ENCODE measurements around the gene NOX5.
"Not testable (repeated sequence)": the region's sequence is repeated elsewhere in the genome, so short reads cannot be mapped to it uniquely, and the experiment has no call there.

Gene NOX5

GRCh38 chr15:69014454-69014853, at the start of gene NOX5:
TSS of gene NOX5 (plus strand) at chr15:69014695. CDS start at chr15:69014736, 41 bp downstream.
- no peak for DNase-seq

GRCh38 chr15:68966996-68967395, 47.5 kb upstream of the NOX5 start:
- DNase-seq: no peak

DNA sequence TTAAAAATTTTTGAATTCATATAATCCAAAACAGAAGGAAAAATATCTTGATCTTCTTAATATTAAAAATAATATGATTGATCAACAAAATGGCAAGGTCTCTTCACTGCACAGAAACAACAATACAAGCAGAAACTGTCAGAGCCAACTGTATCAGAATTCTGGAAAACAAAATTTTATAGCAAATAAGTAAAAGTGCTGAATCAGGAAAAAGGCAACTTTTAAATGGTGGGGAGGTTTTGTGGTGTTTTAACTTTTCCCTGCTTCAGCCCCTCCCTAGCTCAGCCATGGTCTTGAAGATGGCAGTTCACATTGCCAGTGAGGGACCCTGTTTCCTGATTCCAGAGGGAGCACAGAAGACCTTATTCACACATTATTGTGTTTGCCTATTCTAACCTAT, 46.5 kb upstream of the NOX5 start:
- DNase-seq: no peak

- no peak for DNase-seq
Measured at GRCh38 chr15:68969298-68969697, 45.2 kb upstream of the NOX5 start.

- DNase-seq: no peak
Measured at GRCh38 chr15:68972201-68973065, 42.1 kb upstream of the NOX5 start.

DNA sequence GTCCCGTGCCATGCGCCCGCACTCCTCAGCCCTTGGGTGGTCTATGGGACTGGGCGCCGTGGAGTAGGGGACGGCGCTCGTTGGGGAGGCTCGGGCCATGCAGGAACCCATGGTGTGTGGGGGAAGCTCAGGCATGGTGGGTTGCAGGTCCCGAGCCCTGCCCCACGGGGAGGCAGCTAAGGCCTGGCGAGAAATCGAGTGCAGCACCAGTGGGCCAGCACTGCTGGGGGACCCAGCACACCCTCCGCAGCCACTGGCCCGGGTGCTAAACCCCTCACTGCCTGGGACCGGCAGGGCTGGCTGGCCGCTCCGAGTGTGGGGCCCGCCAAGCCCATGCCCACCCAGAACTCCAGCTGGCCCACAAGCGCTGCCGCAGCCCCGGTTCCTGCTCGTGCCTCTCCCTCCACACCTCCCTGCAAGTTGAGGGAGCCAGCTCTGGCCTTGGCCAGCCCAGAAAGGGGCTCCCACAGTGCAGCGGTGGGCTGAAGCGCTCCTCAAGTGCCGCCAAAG, 38.8 kb upstream of the NOX5 start:
- DNase-seq: not testable (repeated sequence)

DNA sequence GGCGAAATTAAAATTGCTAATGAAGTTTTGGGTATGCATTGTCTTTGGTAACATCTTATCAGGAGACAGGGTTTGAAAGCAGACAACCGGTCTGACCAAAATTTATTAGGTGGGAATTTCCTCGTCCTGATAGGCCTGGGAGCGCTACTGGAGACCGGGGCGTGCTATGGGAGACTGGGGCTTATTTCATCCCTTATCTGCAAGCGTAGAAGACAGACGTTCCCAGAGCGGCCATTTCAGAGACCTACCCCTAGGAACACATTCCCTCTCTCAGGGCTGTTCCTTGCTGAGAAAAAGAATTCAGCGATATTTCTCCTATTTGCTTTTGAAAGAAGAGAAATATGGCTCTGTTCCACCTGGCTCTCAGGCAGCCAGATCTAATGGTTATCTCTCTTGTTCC, 37.1 kb upstream of the NOX5 start:
- not testable (repeated sequence) for DNase-seq

GRCh38 chr15:68979006-68979405, 35.5 kb upstream of the NOX5 start:
- DNase-seq: no peak

DNA sequence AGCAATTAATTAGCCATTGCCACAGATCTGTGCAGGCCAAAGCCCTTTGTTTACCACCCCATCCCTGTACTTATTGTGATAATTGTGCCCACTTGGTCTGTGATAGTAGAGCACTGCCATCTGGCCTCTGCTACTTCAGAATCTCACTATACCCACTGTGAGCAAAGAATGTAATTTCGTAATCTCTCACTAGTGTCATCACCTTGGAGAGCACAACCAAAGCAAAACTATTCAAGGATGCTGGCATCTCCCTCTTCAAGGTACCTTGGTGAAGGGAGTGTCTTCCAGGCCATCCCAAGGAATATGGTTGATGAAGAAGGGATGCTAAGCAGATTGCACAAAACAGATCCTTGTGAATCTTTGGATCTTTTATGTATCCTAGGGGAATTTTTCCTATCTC, 34.7 kb upstream of the NOX5 start:
- DNase-seq: no peak

DNA sequence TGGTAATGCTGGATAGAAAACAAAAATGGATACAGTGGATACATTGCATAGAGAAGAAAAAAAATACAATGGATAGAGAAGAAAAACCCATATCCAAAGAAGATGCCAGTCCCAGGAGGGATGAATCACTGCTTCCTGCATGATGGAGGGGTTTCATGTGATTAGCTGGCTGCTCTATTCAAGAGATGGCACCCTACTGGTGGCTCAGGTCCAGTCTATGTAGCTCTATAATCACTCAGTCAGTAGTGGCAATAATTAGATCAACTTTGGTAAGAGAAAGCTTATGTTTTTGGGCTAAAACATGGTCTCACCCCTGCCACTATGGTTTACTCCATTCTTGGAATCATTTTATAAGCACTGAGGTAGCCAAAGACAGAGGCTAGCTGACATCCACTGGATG, 33.7 kb upstream of the NOX5 start:
- no peak for DNase-seq

DNA sequence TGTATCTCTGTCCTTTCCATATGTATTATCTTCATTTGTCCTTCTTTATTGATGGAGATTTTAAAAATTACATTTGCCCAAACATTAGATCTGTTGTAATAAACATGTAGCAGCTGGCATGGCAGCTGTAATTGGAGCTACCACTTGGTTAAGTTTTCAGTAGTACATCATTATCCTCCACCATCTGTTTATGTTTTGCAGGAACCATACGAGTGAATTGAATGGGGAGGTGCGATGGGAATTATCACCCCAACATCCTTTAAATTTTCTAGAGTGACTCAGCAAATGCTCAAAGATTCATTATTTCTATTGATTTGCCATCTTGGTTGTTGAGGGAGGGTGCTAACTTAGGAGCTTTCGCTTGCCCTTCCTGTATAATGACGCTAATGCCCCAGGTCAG, 32.6 kb upstream of the NOX5 start:
- no peak for DNase-seq

DNA sequence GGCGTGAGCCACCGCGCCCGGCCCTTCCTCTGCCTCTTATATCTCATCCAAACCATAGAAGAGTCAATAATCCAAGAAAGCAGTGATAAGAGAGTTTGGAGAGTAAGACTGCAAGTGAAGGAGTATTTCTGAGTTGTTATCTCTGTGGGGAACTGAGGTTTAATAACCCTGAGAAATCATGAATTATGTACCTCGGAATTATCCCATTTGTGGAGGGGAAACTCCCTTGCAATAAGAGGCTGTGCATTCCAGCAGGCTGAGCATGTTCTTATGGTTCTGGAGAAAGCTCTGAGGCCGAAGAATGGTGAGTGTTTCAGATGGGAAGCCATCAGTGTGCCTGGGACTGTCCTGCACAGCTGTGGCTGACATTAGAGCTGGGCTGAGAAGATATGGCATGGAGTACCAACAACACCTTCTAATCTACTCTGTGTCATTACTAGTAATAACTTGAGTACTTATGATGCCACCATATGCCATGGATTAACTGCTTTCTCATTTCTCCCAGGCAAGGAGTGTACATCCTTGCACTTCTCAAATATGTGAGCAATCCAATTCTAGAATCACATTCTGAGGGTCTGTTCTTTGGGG, 31.4 kb upstream of the NOX5 start:
- no peak for DNase-seq

GRCh38 chr15:68983961-68984481, 30.5 kb upstream of the NOX5 start:
- DNase-seq: no peak

DNA sequence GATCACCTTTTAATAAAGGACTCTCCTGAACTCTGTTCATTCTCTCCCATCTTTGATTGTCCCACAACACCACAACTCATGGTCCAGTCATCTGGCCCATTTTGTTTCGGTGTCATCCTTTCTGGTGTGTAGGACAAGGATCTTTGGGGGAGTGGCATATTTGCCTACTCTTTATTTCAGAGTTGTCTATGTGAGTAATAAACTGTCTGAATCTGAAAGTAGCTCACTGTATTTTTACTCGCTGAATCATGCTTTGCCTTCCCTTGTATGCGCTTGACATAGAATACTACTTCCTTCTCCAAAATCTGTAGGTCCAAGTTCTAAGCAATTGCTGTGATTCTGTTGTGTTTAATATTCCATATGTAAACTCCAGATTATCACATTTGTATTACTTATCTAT, 29.9 kb upstream of the NOX5 start:
- no peak for DNase-seq

DNA sequence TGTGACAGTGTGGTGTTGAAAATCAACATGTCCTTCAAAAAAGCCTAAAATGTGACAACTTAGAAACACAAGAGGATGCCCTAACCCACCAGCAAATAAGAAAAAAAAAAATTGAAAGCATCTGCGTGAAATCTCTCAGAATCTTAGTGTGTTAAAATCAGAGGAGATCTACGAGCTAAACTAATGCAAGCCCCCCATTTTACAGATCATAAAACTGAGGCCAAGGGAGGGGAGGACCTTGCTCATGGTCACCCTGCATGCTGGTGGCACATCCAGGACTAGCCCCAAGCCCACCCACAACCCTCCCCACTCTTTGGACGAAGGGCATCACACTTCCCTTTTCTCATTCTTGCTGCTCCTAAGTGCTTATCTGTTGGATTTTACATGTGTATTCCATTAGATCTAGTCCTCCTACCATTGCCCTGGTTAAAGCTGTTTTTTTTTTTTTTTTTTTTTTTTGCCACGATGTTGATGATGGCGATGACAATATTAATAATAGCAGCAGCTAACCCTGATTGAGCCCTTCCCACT, 29.1 kb upstream of the NOX5 start:
- DNase-seq: no peak

DNA sequence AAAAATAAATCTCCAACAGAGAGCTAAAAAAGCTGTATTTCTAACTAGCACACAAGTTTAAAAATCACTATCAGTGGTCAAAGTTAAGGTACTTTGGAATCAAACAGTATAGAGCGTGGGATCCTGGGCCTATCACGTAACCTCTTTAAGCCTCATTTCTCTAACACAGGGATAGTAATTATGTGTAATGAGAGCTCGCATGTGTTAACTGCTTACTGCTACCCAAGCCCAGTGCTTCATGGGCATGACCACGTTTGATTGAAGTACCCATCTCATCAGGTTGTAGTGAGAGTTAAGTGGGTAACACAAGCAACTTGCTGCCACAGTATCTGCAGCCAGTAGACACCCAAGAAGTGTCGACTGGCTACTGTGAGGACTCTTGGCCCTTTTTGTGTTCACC, 28.2 kb upstream of the NOX5 start:
- DNase-seq: no peak

DNA sequence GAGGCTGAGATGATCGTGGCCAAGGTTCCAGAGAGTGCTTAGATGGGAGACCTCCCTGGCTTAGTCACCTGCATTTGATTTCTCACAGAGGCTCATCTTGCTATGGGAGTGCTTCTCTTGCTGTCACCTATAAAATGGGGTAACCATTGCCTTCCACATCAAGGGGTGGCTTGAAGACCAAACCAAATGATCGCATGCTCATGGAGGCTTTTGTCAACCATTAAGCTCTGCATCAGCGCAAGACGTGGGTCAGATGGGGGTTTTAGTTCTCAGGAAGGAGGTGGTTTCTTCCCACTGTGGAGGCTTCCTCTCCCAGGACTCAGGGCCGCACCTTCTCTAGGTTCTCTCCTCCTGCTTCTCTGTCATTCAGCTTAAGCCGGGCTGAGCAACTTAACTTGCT, 27.4 kb upstream of the NOX5 start:
- DNase-seq: no peak

DNA sequence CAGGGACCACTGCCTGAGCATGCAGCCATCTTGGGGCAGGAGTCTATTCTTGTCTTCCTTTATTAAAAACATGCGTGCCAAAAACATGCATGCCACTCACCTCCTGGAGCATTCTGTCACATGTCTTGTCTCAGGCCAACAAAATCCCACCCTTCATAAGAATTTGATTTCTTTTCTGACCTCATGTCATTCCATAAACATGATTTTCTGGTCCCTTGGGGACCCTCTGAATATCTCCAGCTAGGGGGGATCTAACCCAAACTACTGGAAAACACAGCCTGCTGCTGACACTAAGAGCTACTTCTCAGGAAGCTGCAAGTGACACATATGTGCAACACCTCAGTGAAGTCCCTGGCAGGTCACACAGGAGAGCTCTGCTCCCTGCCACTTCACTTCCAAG, 26.8 kb upstream of the NOX5 start:
- no peak for DNase-seq

GRCh38 chr15:68989541-68990230, 24.8 kb upstream of the NOX5 start:
- no peak for DNase-seq

DNA sequence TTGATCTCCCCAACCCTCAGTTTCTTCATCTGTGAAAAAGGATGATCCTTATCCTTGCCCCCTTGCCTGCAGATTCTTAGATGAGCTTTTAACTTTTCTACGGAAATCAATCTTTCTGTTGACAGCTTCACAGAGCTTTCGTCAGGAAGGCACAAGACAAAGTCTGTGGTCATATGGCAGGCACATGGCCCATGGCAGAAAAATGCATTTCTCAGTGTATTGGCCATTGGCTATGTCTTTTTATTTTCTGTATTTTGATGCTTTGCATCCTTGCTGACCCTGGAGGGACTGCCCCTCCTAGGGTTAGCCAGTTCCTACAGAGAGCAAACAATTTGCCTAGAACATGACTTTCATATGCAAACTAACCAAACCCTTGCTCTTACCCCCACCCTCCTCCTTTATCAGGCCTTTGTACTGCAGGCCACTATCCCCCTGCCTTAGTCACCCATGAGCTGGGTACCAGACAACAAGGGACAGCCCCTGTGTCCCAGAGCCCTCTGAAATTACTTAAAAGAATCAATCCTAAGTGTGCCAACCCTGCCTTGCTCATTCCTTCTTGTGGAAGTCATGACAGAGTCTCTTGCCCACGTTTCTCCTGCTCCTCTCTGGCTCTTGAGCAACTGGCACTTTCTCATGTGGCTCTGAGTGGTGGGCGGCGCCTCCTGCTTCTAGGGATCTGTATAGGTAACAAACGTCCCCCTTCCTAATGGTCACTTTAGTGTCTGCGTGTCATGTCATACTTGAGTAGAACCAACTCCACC, 24.1 kb upstream of the NOX5 start:
- no peak for DNase-seq

DNA sequence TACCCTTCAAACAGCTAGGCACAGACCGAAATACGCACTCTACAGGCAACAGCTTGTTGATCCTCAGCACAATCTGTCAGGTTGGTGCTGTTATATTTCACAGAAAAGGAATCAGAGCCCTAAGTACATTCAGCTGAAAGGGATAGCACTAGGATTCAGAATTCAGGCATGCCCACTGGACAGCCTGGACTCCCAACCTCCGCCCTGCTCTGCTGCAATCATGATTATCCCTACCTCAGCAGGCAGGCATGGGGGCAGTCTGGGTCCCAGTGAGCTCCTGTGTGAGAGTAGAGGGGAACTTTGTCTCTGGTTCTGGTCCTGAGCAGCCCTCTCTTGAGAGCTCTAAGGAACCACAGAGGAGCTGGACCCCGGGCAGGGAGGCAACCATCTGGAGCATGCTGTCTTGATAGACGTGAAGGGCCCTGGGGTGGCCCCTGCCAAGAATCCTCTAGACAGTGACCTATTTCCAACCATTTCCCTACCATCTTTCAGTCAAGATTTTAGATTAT, 23.4 kb upstream of the NOX5 start:
- no peak for DNase-seq

- DNase-seq: no peak
Measured at GRCh38 chr15:68991723-68992122, 22.8 kb upstream of the NOX5 start.
